Measurements from ENCODE around the gene THRA. TPM values are rescaled to one million over a fixed set of nuclear protein-coding genes. Genes with fewer than 3 reads are reported as not detected.
A peak's percentile ranks its signal among the peaks of the same experiment; 100 is the strongest.

THRA gene
- total and polyA plus RNA-seq, 9 of the 15 experiments (the other 6 are each of a cell fraction or from before 2014, with no cell fraction given) = 0.34 to 23.4 (median 12.7) TPM

DNA sequence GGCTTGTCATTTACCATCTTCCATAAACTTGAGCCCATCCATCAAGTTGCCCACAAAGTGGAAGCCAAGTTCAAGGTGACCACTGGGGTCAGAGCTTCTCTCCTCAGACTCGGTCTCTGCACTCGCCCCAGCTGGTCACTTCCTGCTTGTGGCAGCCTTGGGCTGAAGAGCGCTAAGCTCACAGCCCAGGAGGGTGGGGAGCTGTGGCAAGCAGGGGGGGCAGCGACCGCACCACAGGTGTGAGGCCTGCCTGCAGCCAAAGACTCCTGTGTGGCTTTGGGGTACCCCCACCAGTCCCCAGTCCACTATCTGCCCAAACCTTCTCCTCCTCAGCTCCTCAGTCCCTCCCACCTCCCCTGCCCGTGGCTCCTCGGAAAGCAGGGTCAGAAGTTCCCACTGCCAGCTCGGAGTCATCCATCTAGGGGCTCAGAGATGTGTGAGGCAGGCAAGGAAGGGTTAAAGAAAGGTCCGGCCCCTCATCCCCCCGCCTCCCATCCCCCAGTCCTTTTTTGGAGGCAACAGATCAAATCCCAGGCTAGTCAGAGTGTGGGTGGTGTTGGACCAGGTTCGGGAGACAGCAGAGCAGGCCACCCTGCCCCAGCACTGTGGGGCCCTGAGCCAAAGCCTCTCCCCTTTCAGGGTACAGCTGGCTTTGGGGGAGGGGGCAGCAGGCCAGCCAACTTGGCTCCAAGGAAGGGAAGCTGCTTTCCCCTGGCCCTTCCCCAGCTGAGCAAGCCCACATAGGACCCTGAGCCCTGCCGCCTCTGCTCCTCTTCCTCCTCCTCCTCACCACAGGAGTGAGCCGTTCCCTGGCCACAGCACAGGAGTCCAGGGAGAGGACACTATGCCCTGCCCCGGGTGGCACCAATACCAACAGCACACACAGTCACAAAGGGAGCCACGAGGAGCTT is 44.3 kb upstream of the THRA start (continued):
- TF ChIP-seq, protein P1, sequence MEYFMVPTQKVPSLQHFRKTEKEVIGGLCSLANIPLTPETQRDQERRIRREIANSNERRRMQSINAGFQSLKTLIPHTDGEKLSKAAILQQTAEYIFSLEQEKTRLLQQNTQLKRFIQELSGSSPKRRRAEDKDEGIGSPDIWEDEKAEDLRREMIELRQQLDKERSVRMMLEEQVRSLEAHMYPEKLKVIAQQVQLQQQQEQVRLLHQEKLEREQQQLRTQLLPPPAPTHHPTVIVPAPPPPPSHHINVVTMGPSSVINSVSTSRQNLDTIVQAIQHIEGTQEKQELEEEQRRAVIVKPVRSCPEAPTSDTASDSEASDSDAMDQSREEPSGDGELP (CRISPR knock-in tag; IDR thresholded peaks at IDR 0.05; ENCODE audit: borderline replicate concordance) = 0 out of 2 replicates have a peak, but pooled peaks have one; percentile 18
- TF ChIP-seq NFIX (CRISPR knock-in tag; IDR thresholded peaks at IDR 0.05; ENCODE audit: low read depth) (no peak), STAT5A (IDR thresholded peaks at IDR 0.05; ENCODE audit: borderline replicate concordance, low read length) (no peak), ZNF140 (CRISPR knock-in tag; IDR thresholded peaks at IDR 0.05) (no peak), ZNF778 (CRISPR knock-in tag; IDR thresholded peaks at IDR 0.05) (no peak)
- TF ChIP-seq, protein P2, sequence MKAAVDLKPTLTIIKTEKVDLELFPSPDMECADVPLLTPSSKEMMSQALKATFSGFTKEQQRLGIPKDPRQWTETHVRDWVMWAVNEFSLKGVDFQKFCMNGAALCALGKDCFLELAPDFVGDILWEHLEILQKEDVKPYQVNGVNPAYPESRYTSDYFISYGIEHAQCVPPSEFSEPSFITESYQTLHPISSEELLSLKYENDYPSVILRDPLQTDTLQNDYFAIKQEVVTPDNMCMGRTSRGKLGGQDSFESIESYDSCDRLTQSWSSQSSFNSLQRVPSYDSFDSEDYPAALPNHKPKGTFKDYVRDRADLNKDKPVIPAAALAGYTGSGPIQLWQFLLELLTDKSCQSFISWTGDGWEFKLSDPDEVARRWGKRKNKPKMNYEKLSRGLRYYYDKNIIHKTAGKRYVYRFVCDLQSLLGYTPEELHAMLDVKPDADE (conservative IDR thresholded peaks at IDR 0.05; ENCODE audit: control insufficient read depth, low read depth, low read length) = no peak

All from K562 (cell line).